Activated B cell treated with CpG ODN at 0.5 μM for 24 hours (primary cell): ENCODE results near the gene CEMIP. TPM values are rescaled to one million over a fixed set of nuclear protein-coding genes. Genes with fewer than 3 reads are reported as not detected.

Experiments
- ATAC-seq: fragments of 200-7000 bp; cut with Tn5 transposase; one replicate; pipeline ENCODE4 v1.10.0; 2021; ENCODE audit warnings: low read depth, mild to moderate bottlenecking, moderate library complexity
- CTCF ChIA-PET: fragments of 350-600 bp; sonication (Branson Sonifier 250); formaldehyde crosslinking; loops from one replicate; lab custom pipeline; 2021; ENCODE audit warnings: antibody characterized with exemption; lab: Charles Lee
- POLR2A ChIA-PET: fragments of 350-600 bp; sonication (Branson Sonifier 250); formaldehyde crosslinking; loops from one replicate; lab custom pipeline; 2021; ENCODE audit warnings: antibody characterized with exemption; lab: Charles Lee
- DNase-seq: peaks from one replicate; pipeline ENCODE4 v3.0.0; 2022
- H3K27ac Mint-ChIP-seq: one replicate; pipeline ENCODE4 v1.8.0; 2020; ENCODE audit warnings: mixed read lengths
- H3K27me3 Mint-ChIP-seq: one replicate; pipeline ENCODE4 v1.8.0; 2021; ENCODE audit warnings: mixed read lengths
- H3K36me3 Mint-ChIP-seq: one replicate; pipeline ENCODE4 v1.8.0; 2021; ENCODE audit warnings: low read depth, mixed read lengths
- H3K4me1 Mint-ChIP-seq: one replicate; pipeline ENCODE4 v1.8.0; 2021; ENCODE audit warnings: mixed read lengths
- H3K4me3 Mint-ChIP-seq: one replicate; pipeline ENCODE4 v1.8.0; 2020; ENCODE audit warnings: mild to moderate bottlenecking, mixed read lengths
- H3K9me3 Mint-ChIP-seq: one replicate; pipeline ENCODE4 v1.8.0; 2020; ENCODE audit warnings: mixed read lengths
- intact Hi-C: fragments of 100-400 bp; cut with micrococcal nuclease; formaldehyde crosslinking; loops from one replicate; pipeline ENCODE4 v1.15.1; 2024
- total RNA-seq: library from RNA; stranded (reverse); gene quantifications from 2 replicates; pipeline ENCODE4 v1.2.3, GENCODE V29; 2022
- TF ChIP-seq, protein P1 (sequence below): fragments of 200-600 bp; IDR thresholded peaks from one replicate; pipeline ENCODE4 v1.8.0; 2022; ENCODE audit warnings: antibody characterized with exemption, mild to moderate bottlenecking

CEMIP gene
- total RNA-seq, 1 donor from 2014 or later, result not detected

DNA sequence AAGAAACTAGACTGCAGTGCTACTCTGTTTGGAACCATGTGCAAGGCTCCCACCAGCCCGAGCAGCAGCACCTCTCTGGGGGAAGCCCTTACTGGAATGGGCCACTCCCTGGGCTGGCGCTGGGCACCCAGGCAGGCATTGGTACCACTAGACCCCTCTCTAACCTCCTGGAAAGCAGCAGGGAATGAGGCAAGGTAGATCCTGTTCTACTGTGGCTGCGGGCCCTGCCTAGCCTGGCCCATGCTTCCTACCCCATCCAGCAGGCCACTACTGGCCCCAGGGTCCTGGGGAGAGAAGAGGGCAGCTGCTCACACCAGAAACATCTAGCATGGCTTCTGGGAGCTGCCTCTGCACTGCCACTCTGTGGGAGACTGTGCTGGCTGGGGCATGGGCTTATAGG lies 165.6 kb downstream of the CEMIP start:
- DNase-seq (no peak), ATAC-seq (no peak)
- no peaks in the 10 kb centered on the region for H3K9me3 Mint-ChIP-seq
- H3K36me3 Mint-ChIP-seq, result peaks cover 70% of the 10 kb centered on the region
- TF ChIP-seq, protein P1, sequence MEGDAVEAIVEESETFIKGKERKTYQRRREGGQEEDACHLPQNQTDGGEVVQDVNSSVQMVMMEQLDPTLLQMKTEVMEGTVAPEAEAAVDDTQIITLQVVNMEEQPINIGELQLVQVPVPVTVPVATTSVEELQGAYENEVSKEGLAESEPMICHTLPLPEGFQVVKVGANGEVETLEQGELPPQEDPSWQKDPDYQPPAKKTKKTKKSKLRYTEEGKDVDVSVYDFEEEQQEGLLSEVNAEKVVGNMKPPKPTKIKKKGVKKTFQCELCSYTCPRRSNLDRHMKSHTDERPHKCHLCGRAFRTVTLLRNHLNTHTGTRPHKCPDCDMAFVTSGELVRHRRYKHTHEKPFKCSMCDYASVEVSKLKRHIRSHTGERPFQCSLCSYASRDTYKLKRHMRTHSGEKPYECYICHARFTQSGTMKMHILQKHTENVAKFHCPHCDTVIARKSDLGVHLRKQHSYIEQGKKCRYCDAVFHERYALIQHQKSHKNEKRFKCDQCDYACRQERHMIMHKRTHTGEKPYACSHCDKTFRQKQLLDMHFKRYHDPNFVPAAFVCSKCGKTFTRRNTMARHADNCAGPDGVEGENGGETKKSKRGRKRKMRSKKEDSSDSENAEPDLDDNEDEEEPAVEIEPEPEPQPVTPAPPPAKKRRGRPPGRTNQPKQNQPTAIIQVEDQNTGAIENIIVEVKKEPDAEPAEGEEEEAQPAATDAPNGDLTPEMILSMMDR, result no peak
- intact Hi-C loops, result no loop called here
- POLR2A ChIA-PET, result no interaction called here
- H3K4me1 Mint-ChIP-seq, result peaks cover 13% of the 10 kb centered on the region
- H3K4me3 Mint-ChIP-seq, result no peak overlapping the region
- no peaks in the 10 kb centered on the region for H3K27me3 Mint-ChIP-seq
- CTCF ChIA-PET, result no interaction called here
- no peak overlapping the region for H3K27ac Mint-ChIP-seq

- ChIA-PET POLR2A (no interaction called here), CTCF (interaction anchor here (1.6 kb wide), 1 partner anchor 24 kb away, joined by 4 read pairs; no protein-coding TSS in a partner anchor)
- H3K4me1 Mint-ChIP-seq, result peaks cover 13% of the 10 kb centered on the region
- H3K9me3 Mint-ChIP-seq, result no peaks in the 10 kb centered on the region
- no peak for DNase-seq
- intact Hi-C loops, result no loop called here
- no peak overlapping the region for H3K27ac Mint-ChIP-seq
- H3K4me3 Mint-ChIP-seq, result no peak overlapping the region
- TF ChIP-seq, protein P1, result no peak
- ATAC-seq, result peak; percentile 86
- no peaks in the 10 kb centered on the region for H3K27me3 Mint-ChIP-seq
- peaks cover 78% of the 10 kb centered on the region for H3K36me3 Mint-ChIP-seq
Measured at GRCh38 chr15:80945605-80946004, 166.4 kb downstream of the CEMIP start.

- Mint-ChIP-seq H3K9me3 (no peaks in the 10 kb centered on the region), H3K27me3 (no peaks in the 10 kb centered on the region), H3K27ac (no peak overlapping the region), H3K36me3 (peaks cover 78% of the 10 kb centered on the region), H3K4me3 (no peak overlapping the region), H3K4me1 (peaks cover 13% of the 10 kb centered on the region)
- DNase-seq (no peak), ATAC-seq (no peak)
- ChIA-PET CTCF (interaction anchor here (1.6 kb wide), 1 partner anchor 23 kb away, joined by 4 read pairs; no protein-coding TSS in a partner anchor), POLR2A (no interaction called here)
- intact Hi-C loops, result no loop called here
- TF ChIP-seq, protein P1, result no peak
Measured at GRCh38 chr15:80946576-80946975, 167.4 kb downstream of the CEMIP start.

- Mint-ChIP-seq H3K4me1 (peaks cover 13% of the 10 kb centered on the region), H3K27ac (no peak overlapping the region), H3K4me3 (no peak overlapping the region), H3K27me3 (no peaks in the 10 kb centered on the region), H3K36me3 (peaks cover 68% of the 10 kb centered on the region), H3K9me3 (no peaks in the 10 kb centered on the region)
- DNase-seq (no peak), ATAC-seq (no peak)
- TF ChIP-seq, protein P1, result no peak
- ChIA-PET POLR2A (no interaction called here), CTCF (no interaction called here)
- intact Hi-C loops, result no loop called here
Measured at GRCh38 chr15:80948651-80949292, 169.6 kb downstream of the CEMIP start.

DNA sequence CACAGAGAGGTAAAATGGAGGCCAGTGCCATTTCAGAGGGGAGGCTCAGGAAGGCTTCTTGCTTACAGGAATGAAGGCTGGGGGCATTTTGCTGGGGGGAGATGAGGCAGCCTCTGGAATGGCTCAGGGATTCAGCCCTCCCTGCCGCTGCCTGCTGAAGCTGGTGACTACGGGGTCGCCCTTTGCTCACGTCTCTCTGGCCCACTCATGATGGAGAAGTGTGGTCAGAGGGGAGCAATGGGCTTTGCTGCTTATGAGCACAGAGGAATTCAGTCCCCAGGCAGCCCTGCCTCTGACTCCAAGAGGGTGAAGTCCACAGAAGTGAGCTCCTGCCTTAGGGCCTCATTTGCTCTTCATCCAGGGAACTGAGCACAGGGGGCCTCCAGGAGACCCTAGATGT lies 170.6 kb downstream of the CEMIP start:
- H3K9me3 Mint-ChIP-seq, result no peaks in the 10 kb centered on the region
- H3K27me3 Mint-ChIP-seq, result no peaks in the 10 kb centered on the region
- ChIA-PET CTCF (no interaction called here), POLR2A (no interaction called here)
- intact Hi-C loops, result no loop called here
- H3K4me1 Mint-ChIP-seq, result peaks cover 13% of the 10 kb centered on the region
- DNase-seq (no peak), ATAC-seq (no peak)
- no peak overlapping the region for H3K27ac Mint-ChIP-seq
- no peak overlapping the region for H3K4me3 Mint-ChIP-seq
- TF ChIP-seq, protein P1, result no peak
- peaks cover 62% of the 10 kb centered on the region for H3K36me3 Mint-ChIP-seq
